GM23338 (cell line): ENCODE results near the gene TBCE. TPM values are rescaled to one million over a fixed set of nuclear protein-coding genes. Genes with fewer than 3 reads are reported as not detected.

Source experiments
- ATAC-seq: fragments of 200-7000 bp; cut with Tn5 transposase; 3 replicates; pipeline ENCODE4 v1.9.1; 2020
- DNase-seq: peaks from one replicate; pipeline ENCODE4 v3.0.0-alpha.2; 2015; ENCODE audit warnings: low spot score
- H2AFZ ChIP-seq: fragments of 200-600 bp; sonication (generic); 2 replicates; pipeline ENCODE4 v1.8.0; 2016; ENCODE audit warnings: antibody characterized with exemption, mild to moderate bottlenecking, moderate library complexity
- H3F3A ChIP-seq: fragments of 200-600 bp; sonication (generic); replicated peaks from 2 replicates; pipeline ENCODE4 v1.8.0; 2017; ENCODE audit warnings: antibody characterized with exemption, mixed run types, low read depth
- H3K27ac ChIP-seq: fragments of 200-600 bp; sonication (generic); 2 replicates; pipeline ENCODE4 v1.6.1; 2016; ENCODE audit warnings: low read depth
- H3K27me3 ChIP-seq: fragments of 200-600 bp; sonication (generic); 2 replicates; pipeline ENCODE4 v1.8.0; 2016; ENCODE audit warnings: mild to moderate bottlenecking, mixed run types, moderate library complexity; ENCODE audit not compliant: insufficient read depth
- H3K36me3 ChIP-seq: fragments of 200-600 bp; sonication (generic); 2 replicates; pipeline ENCODE4 v1.8.0; 2016; ENCODE audit warnings: mild to moderate bottlenecking; ENCODE audit not compliant: insufficient read depth
- H3K4me1 ChIP-seq: fragments of 200-600 bp; sonication (generic); 2 replicates; pipeline ENCODE4 v1.8.0; 2016; ENCODE audit warnings: mild to moderate bottlenecking, moderate library complexity; ENCODE audit not compliant: insufficient read depth
- H3K4me2 ChIP-seq: fragments of 200-600 bp; sonication (generic); 2 replicates; pipeline ENCODE4 v1.7.1; 2017; ENCODE audit warnings: mixed run types
- H3K4me3 ChIP-seq: fragments of 200-600 bp; sonication (generic); 2 replicates; pipeline ENCODE4 v1.6.1; 2016; ENCODE audit warnings: mixed run types
- H3K79me2 ChIP-seq: fragments of 200-600 bp; sonication (generic); replicated peaks from 2 replicates; pipeline ENCODE4 v1.8.0; 2017; ENCODE audit warnings: mild to moderate bottlenecking; ENCODE audit not compliant: insufficient read depth
- H3K9me2 ChIP-seq: fragments of 200-600 bp; sonication (generic); 2 replicates; pipeline ENCODE4 v1.8.0; 2017; ENCODE audit not compliant: insufficient read depth
- H4K20me1 ChIP-seq: fragments of 200-600 bp; sonication (generic); replicated peaks from 2 replicates; pipeline ENCODE4 v1.8.0; 2017; ENCODE audit warnings: mild to moderate bottlenecking; ENCODE audit not compliant: insufficient read depth
- H3K27ac Mint-ChIP-seq: 2 replicates; pipeline ENCODE4 v1.8.0; 2020; ENCODE audit warnings: inconsistent platforms, mild to moderate bottlenecking, moderate library complexity, mixed read lengths
- H3K27me3 Mint-ChIP-seq: 3 replicates; pipeline ENCODE4 v1.8.0; 2022; ENCODE audit warnings: low read depth, mild to moderate bottlenecking, moderate library complexity, mixed read lengths, inconsistent platforms; ENCODE audit not compliant: insufficient read depth, poor library complexity
- H3K36me3 Mint-ChIP-seq: 3 replicates; pipeline ENCODE4 v1.8.0; 2021; ENCODE audit warnings: low read depth, mild to moderate bottlenecking, inconsistent platforms, moderate library complexity, mixed read lengths
- H3K4me1 Mint-ChIP-seq: 3 replicates; pipeline ENCODE4 v1.8.0; 2020; ENCODE audit warnings: mild to moderate bottlenecking, inconsistent platforms, mixed read lengths
- H3K4me3 Mint-ChIP-seq: 3 replicates; pipeline ENCODE4 v1.8.0; 2021; ENCODE audit warnings: moderate library complexity, mild to moderate bottlenecking, inconsistent platforms, mixed read lengths
- H3K9me3 Mint-ChIP-seq: 3 replicates; pipeline ENCODE4 v1.8.0; 2020; ENCODE audit warnings: moderate library complexity, mild to moderate bottlenecking, inconsistent platforms, mixed read lengths
- JUNB ChIP-seq: IDR thresholded peaks from one replicate; pipeline ENCODE4 v1.6.1; 2016; ENCODE audit warnings: antibody characterized with exemption; ENCODE audit not compliant: unreplicated experiment
- REST ChIP-seq: IDR thresholded peaks from one replicate; pipeline ENCODE4 v1.6.1; 2018; ENCODE audit warnings: antibody characterized with exemption; ENCODE audit not compliant: unreplicated experiment
- ZNF114 ChIP-seq: fragments of 250-450 bp; sonication (Bioruptor Pico); IDR thresholded peaks from 2 replicates; pipeline ENCODE4 v1.5.0; 2020; ENCODE audit warnings: mild to moderate bottlenecking, moderate library complexity
- ZNF462 ChIP-seq: fragments of 250-450 bp; sonication (Bioruptor Pico); IDR thresholded peaks from 2 replicates; pipeline ENCODE4 v1.5.0; 2020; ENCODE audit warnings: mild to moderate bottlenecking, moderate library complexity
- polyA plus RNA-seq: library from polyadenylated mRNA; unstranded; fragments of >200 nt; fragmentation: Nextera tagmentation; extraction: Ambion mirVana; gene quantifications from 2 replicates; pipeline ENCODE4 v1.2.1, GENCODE V29; 2016
- total RNA-seq: library from RNA; depleted of rRNA; stranded (reverse); fragments of >200 nt; shearing (Covaris generic); gene quantifications from 2 replicates; pipeline ENCODE4 v1.2.3, GENCODE V29; 2014
- TF ChIP-seq, protein P1 (sequence below), 2 experiments: fragments of 200-600 bp in 1 of 2; sonication (generic) in 1 of 2; conservative IDR thresholded peaks; 2 replicates each; pipeline versions ENCODE4 v1.5.1 to v1.6.1; 2016 to 2017; ENCODE audit warnings: antibody characterized with exemption in 2 of 2, low read depth in 2 of 2, mild to moderate bottlenecking in 2 of 2, moderate library complexity in 1 of 2

The TBCE gene
- total and polyA plus RNA-seq, 2 experiments from 2014 or later: 42.7 to 64.8 TPM

- TF ChIP-seq REST: peak; percentile 9
These were observed at the start of gene TBCE (continued) for GRCh38 chr1:235367000-235367908.

DNA sequence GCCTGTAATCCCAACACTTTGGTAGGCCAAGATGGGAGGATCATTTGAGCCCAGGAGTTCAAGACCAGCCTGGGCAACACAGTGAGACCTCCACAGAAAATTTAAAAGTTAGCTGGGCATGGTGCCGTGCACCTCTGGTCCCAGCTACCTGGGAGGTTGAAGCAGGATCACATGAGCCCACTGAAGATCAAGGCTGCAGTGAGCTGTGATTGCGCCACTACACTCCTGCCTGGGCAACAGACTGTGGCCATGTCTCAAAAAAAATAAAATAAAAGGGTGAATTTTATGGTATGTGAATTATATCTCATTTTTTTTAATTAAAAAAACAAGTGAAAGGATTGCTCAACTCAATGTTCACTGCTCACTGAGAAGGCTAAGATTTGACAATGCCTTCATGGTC is 48.0 kb upstream of the TBCE start:
- peaks cover 5% of the 10 kb centered on the region for H3K4me1 ChIP-seq
- Mint-ChIP-seq H3K4me1 (peaks cover 12% of the 10 kb centered on the region), H3K27me3 (peaks cover 4% of the 10 kb centered on the region), H3K4me3 (no peak overlapping the region), H3K9me3 (no peaks in the 10 kb centered on the region), H3K27ac (no peak overlapping the region), H3K36me3 (peaks cover 34% of the 10 kb centered on the region)
- peaks cover 7% of the 10 kb centered on the region; the same call in 1 of the 2 replicates for H3K36me3 ChIP-seq
- DNase-seq (no peak), ATAC-seq (no peak)
- no peaks in the 10 kb centered on the region for H3K9me2 ChIP-seq
- H2AFZ ChIP-seq: no peak overlapping the region
- no peak overlapping the region; the same call in 1 of the 2 replicates for H3K27ac ChIP-seq
- H3K27me3 ChIP-seq: no peaks in the 10 kb centered on the region
- no peak overlapping the region for H3K4me3 ChIP-seq
- TF ChIP-seq, protein P1, sequence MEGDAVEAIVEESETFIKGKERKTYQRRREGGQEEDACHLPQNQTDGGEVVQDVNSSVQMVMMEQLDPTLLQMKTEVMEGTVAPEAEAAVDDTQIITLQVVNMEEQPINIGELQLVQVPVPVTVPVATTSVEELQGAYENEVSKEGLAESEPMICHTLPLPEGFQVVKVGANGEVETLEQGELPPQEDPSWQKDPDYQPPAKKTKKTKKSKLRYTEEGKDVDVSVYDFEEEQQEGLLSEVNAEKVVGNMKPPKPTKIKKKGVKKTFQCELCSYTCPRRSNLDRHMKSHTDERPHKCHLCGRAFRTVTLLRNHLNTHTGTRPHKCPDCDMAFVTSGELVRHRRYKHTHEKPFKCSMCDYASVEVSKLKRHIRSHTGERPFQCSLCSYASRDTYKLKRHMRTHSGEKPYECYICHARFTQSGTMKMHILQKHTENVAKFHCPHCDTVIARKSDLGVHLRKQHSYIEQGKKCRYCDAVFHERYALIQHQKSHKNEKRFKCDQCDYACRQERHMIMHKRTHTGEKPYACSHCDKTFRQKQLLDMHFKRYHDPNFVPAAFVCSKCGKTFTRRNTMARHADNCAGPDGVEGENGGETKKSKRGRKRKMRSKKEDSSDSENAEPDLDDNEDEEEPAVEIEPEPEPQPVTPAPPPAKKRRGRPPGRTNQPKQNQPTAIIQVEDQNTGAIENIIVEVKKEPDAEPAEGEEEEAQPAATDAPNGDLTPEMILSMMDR (conservative IDR thresholded peaks at IDR 0.05; ENCODE audit: low read depth in 2 of 2): no peak
- TF ChIP-seq ZNF114 (CRISPR knock-in tag) (no peak), ZNF462 (no peak), JUNB (no peak)
- peaks cover 55% of the 10 kb centered on the region for H4K20me1 ChIP-seq
- H3F3A ChIP-seq: 0 out of 2 replicates have a peak, but pooled peaks cover 7% of the 10 kb centered on the region
- no peak overlapping the region for H3K4me2 ChIP-seq
- peaks cover 100% of the 10 kb centered on the region for H3K79me2 ChIP-seq
